HG03060 (cell line): ENCODE data around the gene PPP1R16B.

Experiments used
- ATAC-seq: cut with Tn5 transposase; IDR thresholded peaks from one replicate; pipeline ENCODE4 v1.9.1; 2021; ENCODE audit warnings: low read depth, moderate number of reproducible peaks; ENCODE audit not compliant: unreplicated experiment

Gene PPP1R16B

DNA sequence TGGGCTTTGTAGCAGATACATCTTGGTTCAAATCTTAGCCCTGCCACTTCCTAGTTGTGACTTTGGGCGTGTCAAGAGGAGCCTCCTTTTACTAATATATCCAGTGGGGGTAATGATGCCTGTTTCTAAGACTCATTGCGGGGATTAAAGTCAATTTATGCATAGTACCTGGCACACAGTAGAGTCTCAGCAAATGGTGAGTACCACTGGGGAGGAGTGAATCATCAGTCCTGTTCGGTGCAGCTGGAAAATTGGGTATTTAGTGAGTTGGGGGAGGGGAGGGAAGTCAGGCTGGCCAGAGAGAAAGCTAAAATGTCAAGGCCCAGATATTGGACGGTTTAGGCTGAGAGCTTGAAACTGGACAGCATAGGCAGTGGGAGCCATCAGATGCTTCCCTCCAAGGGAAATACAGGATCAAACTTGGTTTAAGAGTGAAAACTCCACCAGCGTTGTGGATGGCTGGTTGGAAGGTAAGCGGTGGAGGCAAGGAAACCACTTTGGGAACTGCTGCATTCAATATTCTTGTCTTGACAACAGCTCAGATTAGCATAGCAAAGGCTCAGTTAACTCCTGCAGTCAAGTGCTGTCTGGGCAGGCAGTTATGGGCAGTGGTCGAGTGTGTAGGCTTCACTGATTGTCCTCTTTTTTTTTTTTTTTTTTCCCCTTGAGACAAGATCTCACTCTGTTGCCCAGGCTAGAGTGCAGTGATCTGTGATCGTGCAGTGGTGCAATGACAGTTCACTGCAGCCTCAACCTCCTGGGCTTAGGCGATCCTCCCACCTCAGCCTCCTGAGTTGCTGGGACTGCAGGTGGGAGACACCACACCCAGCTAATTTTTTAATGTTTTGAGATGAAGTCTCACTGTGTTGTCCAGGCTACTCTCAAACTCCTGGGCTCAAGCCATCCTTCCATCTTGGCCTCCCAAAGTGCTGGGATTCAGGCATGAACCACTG lies 12.9 kb downstream of the PPP1R16B start:
- no peak for ATAC-seq

DNA sequence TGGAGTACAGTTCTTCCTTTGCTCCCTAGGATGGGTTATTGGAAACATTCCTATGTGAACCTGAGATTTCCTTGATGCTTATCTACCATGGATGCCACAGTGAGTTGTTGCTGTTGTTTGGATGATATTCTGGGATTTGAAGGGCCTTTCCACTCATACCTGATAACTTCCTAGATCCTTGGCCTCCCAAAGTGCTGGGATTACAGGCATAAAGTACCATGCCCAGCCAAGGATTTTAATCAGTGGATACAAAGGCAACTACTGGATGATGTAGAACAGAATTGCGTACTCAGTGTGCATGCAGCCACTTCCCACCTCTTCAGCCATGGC lies 20.0 kb downstream of the PPP1R16B start:
- ATAC-seq, result no peak

DNA sequence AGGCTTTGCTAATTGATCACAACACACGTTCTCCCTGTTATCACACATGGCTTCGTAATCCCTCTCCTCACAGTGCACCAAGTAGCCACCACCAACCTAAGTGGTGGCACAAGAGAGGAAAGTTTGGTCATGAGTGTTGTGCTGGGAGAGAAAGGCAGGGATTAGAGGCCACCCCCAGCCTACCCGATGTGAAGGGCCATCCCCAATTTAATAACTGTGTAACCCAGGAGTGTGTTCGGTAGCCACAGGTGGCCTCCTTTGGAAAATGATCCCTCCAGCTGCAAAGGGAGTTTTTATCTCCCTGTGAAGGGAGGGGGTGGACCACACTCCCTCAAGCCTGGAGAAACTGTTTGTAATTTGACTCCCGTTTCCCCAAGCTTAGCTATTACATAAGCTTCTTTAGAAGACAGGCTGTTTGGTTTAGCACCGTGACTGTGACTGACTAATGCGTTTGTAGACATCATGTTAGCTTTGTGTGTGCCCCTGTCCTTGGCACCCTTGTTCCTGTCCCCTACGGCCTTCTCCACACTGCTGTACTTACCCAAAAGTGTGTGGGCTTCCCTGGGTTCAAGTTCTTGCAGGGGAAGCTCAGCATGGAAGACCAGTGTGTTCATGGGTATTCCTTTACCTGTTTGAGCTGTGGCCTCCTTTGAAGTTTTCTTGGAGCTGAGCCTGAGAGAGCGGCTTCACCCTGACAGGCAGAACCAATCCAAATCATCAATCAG lies 20.6 kb downstream of the PPP1R16B start:
- no peak for ATAC-seq

DNA sequence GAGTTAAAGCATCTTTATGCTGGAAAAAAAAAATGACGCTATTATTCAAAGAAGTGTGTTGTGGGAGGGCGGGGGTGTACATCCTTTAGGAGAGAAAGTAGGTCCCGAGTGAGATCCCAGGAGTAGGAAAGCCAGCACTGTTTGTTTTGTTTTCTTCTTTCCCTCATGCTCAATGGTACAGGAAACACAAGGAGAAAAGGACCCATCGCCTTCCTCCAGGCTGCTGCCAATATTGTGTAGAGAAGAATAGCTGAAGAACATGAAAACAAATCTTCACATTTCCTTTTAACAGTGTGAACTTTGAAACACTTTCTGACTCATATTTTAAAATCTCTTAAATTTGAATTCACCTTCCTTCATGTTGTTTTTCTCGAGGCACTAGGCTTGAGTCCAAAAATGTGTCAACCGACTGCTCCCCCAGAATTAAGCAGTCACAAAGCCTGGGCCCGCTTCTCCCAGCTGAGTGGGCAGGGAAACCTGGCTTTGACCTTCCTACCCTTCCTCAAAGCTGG lies 22.3 kb downstream of the PPP1R16B start:
- no peak for ATAC-seq

DNA sequence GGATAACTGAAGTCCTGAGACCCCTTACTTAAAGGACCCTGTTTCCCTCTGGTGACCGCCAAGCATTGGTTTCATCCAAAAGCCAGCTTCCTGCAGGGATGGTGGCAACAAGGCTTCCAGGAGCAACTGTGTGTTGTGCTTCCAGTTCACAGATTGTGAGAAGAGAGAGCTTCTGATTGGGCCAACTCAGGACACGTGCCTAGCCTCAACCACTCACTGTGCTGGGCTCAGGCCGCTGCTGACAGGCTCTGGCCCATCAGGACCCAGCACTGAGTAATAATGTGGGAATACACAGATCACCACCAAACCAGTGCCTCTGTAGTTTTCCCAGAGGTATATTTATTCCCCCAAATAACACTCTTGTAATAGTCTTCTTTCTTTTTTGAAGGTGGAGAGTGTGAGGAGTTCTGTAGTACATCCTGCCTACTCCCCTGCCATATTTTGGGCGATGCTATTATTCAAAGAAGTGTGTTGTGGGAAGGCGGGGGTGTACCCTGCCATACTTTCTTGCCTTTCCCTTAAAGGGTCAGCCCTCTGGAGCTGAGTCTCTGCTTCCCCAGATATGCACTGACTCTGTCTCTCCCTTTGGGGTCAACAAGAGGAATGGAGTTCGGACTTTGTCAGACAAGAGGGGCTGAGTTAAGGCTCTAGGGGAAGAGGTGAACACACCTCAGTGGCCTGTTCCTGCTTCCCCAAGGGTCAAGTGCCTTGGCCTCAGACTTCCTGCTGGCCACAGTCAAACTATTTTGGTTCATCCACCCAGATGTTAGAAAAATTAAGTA lies 23.2 kb downstream of the PPP1R16B start:
- ATAC-seq, result no peak

DNA sequence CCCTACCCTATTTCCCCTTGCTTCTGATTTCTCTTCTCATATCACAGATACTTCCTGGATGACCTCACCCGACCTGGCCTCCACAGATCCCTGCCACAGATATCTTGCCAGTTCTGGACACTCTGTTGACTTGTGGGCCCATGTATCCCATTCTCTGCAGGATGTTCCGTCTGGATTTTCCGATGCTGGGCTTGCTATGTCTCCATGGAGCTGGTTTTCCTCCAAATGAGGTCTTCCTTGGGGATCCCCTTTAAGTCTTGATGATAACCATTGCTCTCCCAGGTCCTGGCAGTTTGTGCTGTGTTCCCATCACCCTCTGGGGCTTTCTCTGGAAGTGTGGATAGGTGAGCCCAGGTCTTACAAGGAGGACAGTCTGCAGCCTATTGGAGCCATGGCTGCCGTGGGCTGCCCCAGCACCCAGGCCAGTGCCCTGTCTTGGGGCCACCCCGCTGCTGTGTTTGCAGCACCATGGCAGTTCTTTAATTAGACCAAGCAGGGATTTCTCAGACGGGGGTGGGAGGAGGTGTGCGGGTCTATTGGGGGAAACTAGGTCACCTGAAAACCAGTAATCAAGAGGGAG lies 23.9 kb downstream of the PPP1R16B start:
- no peak for ATAC-seq

DNA sequence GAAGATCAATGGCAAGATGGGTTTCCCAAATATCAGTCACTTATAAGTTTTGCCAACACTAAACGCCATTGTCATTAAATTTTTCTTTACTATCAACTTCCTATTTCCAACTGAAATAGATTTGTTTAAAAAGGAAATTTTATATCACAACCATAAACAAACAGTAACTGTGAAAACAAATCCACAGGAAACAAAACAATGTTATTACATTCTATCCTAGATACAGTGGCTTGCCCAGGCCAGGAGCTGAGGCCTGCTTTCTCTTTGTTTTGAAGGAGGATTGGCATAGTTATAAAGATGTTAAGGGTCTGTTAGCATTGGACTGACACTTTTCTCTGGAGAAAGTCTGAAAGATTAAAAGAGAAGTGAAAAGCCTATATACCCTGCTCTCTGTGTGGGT lies 24.9 kb downstream of the PPP1R16B start:
- no peak for ATAC-seq

DNA sequence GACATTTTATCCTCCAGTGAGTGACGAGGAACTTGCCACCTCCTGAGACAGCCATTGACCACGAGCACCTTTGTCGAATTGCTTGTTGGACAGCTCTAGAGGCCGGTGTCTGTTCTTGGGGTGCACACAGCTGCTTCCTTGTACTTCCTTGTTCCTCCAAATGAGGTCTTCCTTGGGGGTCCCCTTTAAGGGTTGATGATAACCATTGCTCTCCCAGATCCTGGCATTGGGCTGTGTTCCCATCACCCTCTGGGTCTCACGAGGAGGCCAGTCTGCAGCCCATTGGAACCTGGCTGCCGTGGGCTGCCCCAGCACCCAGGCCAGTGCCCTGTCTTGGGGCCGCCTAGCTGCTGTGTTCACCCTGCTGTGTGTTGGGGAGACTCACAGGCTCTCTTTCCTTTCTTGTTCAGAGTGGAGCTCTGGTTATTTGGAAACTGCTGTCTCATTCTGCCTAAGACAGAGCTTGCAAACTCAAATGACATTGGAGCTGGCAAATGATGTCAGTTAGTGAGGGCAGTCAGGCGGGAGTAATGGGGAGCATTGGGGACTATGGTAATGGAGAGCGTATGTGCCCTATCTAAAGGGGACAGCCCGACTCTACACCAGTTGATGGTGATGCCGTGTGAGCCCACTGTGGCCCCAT lies 25.7 kb downstream of the PPP1R16B start:
- no peak for ATAC-seq

DNA sequence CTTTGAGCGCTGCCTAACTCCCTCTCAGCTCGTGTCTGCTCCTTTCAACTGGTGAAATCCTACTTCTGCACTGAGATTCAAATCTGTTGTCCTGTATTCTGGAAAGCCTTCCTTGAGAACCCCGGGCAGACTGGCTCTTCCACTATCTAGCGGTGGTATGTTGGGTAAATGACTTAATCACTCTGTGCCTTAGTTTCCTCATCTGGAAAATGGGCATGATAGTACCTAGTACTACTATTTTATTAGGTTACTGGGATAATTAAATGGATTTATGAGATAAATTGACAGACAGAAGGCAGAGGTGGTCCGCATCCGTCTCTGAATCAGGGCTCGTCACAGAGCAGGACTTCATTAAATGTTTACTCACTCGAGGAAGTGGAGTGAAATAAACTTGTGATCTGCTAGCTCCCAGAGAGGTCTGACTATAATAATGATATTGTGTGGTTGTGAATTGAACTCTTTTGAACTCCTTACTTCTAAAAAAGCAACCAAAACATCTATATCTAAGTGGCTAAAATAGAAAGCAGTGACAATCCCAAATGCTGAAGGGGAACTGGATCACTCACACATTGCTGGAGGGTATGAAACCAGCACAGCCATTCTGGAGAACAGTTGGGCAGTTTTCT lies 26.6 kb downstream of the PPP1R16B start:
- ATAC-seq, result no peak

DNA sequence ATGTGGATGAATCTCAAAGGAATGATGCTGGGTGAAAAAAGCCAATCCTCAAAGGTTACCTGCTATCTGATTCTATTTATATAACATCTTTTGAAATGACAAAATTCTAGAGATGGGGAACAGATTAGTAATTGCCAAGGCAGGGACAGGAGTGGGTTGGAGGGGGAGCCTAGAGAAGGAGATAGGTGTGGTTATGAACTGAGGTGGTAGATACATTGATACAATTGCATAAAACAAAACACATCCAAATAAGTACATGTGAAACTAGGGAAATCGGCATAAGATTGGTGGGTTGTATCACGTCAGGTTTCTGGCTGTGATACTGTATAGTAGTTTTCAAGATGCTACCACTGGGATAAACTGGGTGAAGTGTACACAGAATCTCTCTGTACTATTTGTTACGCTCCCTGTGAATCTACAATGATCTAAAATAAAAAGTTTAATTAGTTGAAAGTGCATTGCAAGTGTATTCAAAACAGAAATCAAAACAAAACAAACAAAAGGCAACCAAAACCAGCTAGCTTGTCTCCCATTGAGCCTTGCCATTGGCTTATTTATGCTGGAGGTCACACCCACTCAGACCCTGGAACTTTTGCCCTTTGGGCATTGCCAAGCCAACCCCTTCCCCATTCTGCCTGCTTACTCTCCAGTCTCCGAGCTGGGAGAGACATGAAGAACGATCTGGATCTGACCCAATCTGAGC lies 27.8 kb downstream of the PPP1R16B start:
- no peak for ATAC-seq

DNA sequence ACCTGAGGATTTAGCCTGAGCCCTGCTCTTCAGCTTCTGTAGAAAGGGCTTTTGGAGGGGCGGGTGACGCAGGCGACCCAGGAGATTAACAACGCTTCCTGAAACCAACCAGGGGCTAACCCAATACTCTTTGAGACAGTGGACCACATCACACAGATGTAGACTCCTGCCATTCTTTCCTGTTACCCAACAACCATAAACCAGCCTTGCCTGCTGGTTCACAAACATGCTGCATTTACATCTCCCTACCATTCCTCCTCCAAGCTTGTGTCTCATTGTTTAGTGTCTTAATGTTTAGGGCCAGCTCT lies 28.3 kb downstream of the PPP1R16B start:
- ATAC-seq, result no peak

DNA sequence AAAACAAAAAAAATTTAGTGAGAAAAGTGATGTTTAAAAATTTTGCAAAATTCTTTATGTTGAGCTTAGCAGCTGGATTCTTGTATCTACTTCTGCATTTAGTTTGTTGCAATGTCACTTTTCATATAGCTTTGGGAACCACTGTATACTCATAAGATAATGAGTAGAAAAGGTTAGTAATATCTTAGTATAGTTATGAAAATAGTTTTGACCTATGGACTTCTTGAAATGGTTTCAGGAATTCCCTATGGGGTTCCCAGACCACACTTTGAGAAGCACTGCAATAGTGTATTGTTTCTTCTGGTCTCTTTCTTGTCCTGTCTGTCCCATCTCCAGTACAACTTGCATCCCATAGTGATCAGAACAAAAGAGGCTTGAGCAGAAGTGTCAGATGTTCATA lies 29.4 kb downstream of the PPP1R16B start:
- ATAC-seq, result no peak

DNA sequence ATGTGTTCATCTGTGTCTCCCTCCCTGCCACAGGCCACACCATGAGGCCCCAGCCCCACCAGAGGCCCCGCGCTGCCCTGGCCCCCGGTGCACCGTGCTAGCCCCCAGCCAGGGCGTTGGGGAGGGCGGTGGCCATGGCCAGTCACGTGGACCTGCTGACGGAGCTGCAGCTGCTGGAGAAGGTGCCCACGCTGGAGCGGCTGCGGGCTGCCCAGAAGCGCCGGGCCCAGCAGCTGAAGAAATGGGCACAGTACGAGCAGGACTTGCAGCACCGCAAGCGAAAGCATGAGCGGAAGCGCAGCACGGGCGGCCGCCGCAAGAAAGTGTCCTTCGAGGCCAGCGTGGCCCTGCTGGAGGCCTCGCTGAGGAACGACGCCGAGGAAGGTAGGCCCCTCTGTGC lies 30.3 kb downstream of the PPP1R16B start:
- ATAC-seq, result no peak

DNA sequence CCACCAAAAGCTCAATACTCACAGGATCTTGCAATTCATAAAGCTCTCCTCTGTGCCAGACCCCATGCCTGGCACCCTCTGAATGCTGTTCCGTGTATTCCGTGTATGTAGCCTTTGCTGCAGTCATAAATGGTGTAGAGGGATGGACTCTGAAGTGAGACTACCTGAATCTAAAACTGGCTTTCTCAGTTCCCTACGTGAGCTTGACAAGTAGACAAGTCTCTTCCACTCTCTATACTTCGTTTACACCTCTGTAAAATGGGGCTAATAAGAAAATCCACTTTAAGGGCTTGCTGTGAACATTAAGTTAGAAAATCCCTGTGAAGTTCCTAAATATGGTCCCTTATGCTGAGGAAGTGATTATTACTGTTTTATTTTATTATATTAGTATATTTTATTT lies 31.5 kb downstream of the PPP1R16B start:
- no peak for ATAC-seq

DNA sequence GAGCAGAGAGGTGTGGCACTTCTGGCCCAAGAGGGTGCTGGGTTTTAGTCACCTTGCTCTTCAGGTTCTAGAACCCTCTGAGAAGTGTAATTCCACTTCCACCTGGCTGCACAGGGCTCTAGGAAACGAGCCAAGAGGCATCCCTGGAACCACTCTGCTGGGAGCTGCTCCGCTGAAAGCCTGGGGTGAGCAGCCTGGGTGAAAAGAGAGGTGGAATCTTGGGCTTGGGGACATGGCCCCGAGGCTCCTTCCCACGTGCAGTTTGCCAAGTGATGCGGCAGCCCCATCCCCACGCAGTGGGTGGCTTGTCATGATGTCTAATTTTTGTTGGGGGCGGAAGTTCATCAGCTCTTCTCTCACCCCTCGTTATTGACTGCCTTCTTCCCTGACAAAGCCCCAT lies 32.8 kb downstream of the PPP1R16B start:
- ATAC-seq, result no peak

DNA sequence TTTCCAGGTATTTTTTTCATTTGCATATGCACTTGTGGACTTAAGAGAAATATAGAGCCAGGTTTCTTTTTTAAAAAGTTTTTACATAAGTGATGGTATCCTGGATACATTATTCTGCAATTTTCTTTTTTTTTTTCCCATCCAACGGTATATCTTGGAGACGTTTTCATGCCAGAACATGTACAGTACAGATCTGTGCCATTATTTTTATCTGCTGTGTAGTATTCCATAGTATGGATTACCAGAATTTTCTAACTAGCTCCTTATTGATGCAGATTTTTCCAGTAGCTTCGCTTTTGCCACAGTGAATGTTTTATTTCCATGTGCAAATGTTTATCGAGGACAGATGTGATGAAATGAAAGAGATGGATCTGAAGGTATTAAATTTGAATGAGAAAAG lies 34.1 kb downstream of the PPP1R16B start:
- no peak for ATAC-seq

DNA sequence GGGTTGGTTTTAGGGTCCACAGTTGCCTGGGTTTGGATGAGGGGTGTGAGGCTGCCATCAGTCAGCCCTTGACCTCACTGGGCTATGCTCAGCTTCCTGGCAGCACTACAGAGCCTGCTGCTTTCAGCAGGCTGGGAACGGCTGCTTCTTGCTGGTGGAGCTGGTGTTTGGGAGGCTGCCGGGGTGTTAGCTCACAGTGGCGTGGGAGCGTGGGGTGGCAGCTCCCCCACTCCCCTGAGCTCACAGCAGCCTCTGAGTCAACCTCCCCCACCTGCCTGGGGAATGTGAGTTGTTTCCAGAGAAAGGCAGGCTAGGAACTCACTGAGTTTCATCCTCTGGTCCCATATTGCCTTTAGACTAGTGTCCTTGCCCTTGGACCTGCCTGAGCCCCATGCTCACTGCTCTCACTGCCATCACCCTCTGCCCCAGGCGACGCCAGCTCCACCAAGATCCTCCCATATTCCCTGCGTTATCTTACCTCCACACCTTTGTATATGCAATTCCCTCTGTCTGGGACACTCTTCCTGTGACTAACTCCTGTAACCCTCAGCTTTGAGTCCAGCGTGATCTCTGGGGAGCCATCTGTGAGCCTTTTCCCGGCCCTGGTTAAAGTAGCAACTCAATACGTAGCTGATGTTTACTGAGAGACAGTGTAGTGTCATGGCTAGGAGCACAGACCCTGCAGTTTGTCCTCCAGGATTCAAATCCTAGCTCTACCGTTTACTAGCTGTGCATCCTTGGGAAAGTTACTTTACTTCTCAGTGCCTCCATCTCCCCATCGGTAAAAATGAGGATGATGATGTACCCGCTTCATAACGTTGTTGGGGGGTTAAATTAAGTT lies 34.8 kb downstream of the PPP1R16B start:
- ATAC-seq, result no peak

DNA sequence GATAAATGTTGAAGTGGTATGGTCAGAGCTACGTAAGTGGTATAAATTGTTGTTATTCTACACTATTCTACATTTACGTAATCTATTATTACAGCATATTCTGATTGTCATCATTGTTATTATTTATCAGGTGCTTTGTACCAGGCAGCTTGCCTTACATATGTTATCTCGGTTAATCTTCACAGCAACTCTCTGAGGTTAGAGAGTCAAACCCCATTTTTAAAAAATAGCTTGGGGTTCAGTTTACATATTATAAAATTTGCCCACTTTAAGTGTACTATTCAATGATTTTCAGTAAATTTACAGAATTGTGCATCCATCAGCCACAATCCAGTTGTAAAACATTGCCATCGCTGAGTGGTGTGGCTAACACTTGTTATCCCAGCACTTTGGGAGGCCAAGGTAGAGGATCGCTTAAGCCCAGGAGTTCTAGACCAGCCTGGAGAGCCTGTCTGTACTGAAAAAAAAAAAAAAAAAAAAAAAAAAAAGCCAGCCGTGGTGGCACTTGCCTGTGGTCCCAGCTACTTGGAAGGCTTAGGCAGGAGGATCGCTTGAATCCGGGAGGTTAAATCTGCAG lies 35.5 kb downstream of the PPP1R16B start:
- ATAC-seq, result no peak
